Sciatic nerve (tissue), 2 donors: ENCODE measurements around the gene PAXX. TPM values are rescaled to one million over a fixed set of nuclear protein-coding genes. Genes with fewer than 3 reads are reported as not detected.
A peak's percentile ranks its signal among the peaks of the same experiment; 100 is the strongest.

Experiments used
- ATAC-seq: fragments of 200-7000 bp; cut with Tn5 transposase; one replicate; pipeline ENCODE4 v1.9.1; 2020; ENCODE audit warnings: mild to moderate bottlenecking, moderate library complexity
- DNase-seq: peaks from one replicate; pipeline ENCODE4 v3.0.0-alpha.2; 2020; ENCODE audit warnings: low spot score
- intact Hi-C: fragments of 100-400 bp; cut with DNase I; formaldehyde crosslinking; loops from one replicate; pipeline ENCODE4 v1.14.2; 2022
- total RNA-seq: library from RNA; stranded (reverse); fragmentation: NEBNext Ultra II Directional; extraction: Animal tissue kit (Norgen Biotek cat#: 25700); gene quantifications from one replicate; pipeline ENCODE4 v1.2.1, GENCODE V29; 2021
- donor health status: DM: no; HTN: no; CAD: no.
- donor health status: DM: no; HTN: no; CAD: no.

Gene PAXX
- total RNA-seq, 1 donor from 2014 or later = 46.6 TPM

DNA sequence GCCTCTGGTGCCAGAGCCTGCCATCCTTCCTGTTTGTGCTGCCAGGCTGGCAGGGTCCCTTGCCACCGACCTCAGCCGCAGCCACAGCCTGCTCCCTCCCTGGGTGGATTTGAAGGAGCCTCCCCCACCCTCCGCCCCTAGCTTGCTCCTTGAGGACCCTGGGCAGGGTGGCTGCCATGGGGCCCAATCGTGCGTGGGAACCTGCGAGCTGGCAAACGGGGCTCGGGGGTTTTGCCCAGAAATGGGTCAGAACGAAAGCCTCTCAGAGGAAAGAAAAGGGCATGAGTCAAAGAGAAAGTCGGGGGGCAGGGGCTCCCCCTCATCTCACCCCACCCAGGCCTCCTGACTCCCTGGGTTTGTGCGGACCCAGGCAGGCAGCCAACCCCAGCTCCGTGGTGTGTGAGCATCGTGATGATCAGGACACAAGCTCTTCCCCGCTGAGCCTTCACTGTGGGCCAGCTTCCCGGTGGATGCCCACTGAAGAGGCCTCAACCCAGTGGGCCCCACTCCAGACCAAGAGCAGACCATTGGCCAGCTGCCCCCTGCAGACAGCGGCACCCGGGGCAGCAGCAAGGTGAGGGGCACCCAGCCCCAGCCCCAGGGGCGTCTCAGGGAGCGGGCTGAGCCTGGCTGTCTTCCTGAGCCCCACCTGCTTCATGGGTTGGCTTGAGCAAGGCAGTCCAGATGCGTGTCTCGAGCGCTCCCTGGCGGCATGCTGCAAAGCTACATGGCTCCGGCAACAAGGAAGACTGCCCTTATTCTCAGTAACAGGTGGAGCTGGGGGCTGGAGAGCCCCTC is 42.7 kb downstream of the PAXX start:
- intact Hi-C loops = loop anchor here (5.0 kb wide), 2 partner anchors 88 to 238 kb away; partner anchors contain the start of genes C8G and CCDC183
- DNase-seq (peak; percentile 90), ATAC-seq (peak; percentile 81)

DNA sequence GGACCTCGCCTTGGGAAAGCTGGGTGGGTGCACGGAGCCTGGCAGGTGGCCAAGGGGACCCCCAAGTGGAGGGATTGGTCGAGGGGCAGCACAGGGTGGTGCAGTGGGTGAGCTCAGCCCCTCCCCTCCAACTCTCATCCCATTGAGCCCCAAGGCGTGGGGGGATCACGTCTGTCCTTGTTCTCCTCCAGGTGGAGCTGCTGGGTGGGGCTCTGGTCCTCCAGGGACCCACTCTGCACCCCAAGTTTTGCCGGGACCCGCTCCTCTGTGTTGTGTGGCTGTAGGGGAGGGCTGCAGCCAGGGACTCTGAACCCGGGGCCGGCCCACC is 43.2 kb downstream of the PAXX start:
- intact Hi-C loops = loop anchor here (5.0 kb wide), 1 partner anchor 88 kb away; the partner anchor contains the start of gene C8G
- ATAC-seq = peak; percentile 1
- DNase-seq = no peak

DNA sequence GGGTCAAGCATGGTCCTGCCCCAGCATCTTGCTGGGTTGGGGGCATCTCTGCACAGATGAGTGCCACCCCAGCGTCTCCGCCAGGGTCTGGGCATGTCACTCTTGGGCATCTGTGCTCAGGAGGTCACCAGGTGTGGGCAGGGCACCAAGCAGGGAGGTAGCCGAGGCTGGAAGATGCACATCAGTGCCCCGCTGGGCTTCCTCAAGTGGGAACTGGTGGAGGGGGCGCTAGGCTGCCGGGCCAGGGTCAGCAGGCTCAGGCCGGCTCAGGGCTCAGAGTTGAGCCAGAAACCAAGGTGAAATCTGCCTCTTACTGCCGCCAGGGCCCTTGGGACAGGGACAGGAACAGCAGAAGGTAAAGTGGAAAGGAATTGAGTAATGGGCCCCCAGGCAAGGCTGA is 43.7 kb downstream of the PAXX start:
- intact Hi-C loops = loop anchor here (5.0 kb wide), 1 partner anchor 89 kb away; the partner anchor contains the start of gene C8G
- ATAC-seq (no peak), DNase-seq (no peak)

DNA sequence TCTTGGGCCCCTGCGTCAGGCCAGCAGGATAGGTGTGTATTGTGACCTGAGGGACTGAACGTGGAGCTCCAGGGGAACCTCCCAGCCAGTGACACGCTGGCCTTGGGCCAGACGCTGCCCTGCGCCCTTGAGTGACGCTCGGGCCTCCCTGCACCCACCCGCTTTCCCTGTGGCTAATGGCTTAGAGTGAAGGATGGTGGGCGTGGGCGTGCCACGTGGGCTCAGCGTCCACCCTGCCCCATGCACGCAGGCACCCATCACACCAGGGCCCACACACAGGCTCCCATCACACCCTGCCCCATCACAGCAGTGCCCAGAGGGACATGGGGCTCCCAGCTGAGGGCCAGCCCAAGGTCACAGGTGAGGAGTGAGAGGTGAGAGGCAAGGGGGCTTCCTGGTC is 44.8 kb downstream of the PAXX start:
- DNase-seq (no peak), ATAC-seq (no peak)
- intact Hi-C loops = loop anchor here (5.0 kb wide), 1 partner anchor 90 kb away; the partner anchor contains the start of gene C8G

DNA sequence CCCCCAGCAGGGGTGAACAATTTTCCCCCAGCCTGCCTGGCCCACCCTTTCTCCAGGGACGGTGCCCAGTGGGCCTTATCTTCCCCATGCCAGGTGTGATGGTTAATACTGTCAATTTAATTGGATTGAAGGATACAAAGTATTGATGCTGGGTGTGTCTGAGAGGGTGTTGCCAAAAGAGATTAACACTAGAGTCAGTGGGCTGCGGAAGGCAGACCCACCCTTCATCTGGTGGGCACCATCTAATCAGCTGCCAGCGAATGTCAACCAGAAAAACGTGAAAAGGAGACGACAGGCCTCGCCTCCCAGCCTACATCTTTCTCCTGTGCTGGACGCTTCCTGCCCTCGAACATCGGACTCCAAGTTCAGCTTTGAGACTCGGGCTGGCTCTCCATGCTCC is 45.3 kb downstream of the PAXX start:
- ATAC-seq (no peak), DNase-seq (no peak)
- intact Hi-C loops = loop anchor here (5.0 kb wide), 1 partner anchor 90 kb away; the partner anchor contains the start of gene C8G

DNA sequence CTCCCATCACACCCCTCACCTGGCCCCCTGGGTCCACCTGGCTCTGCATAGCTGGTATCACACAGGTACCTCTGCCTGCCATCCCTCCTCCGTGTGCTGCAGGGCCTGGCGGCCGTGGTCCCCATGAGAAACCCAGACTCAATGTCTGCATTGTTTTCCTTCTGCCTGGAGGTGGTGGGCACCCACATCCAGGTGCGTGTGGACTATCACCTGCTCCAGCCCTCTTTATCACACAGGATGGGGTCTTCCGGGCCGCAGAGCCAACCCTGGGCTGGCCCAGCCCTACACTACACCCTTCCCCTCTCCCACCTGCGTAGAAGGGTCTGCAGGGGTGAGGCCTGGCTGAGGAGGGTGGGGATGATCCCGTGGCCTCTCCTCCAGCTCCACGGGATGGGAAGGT is 46.7 kb downstream of the PAXX start:
- intact Hi-C loops = loop anchor here (5.0 kb wide), 1 partner anchor 92 kb away; the partner anchor contains the start of gene C8G
- DNase-seq (no peak), ATAC-seq (no peak)

DNA sequence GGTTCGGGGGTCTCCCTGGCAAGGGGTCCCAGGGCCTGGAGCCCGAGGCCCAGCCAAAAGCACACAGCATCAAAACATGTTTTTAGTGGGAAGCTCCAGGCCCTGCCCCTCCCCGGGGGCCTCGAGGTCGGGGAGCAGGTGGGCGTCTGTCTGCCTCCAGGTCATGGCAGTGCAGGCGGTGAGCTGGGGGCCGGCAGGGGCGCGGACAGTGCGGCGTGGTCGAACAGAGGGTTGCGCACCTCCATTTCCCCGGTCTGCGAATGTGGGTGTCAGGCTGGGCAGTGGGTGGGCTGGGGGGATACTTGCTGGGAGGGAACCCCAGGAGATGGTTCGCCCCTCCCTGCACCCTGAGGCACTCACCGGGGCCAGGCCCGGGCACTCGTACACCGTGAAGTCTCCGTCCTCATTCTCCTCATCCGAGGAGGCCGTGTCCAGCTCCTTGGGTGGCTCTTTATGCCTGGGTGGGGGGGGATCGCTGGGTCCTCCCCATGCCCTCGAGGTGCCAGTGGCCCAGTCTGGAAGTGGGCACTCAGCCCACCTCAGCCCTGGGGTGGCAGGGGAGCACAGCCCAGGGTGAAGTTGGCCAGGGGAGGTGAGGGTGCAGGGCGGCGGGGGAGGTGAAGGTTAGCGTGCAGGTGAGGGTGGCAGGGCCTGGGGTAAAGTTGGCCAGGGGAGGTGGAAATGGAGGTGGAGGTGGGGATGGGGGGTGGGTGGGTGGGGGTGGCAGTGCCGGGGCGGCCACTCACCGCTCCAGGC is 47.6 kb downstream of the PAXX start:
- ATAC-seq (no peak), DNase-seq (no peak)
- intact Hi-C loops = loop anchor here (5.0 kb wide), 1 partner anchor 92 kb away; the partner anchor contains the start of gene C8G

DNA sequence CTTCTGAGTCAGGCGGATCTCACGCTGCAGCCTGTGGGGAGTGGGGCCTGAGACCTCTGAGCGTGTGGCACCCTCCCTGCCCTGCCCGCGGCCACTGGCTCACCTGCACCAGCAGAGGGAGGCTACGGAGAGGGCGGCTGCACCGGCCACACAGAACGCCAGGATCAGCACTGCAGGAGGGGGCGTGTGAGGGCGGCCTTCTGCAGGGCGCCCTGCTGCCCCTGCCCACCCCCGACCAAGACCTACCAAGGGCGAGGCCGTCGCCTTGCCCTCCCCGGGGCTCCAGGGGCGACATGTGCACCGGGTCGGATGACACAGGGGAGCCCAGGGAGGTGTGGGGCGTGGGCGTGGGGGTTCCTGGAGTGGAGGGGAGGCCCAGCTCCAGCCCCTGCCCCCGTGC is 48.3 kb downstream of the PAXX start:
- intact Hi-C loops = no loop called here
- DNase-seq (no peak), ATAC-seq (no peak)

DNA sequence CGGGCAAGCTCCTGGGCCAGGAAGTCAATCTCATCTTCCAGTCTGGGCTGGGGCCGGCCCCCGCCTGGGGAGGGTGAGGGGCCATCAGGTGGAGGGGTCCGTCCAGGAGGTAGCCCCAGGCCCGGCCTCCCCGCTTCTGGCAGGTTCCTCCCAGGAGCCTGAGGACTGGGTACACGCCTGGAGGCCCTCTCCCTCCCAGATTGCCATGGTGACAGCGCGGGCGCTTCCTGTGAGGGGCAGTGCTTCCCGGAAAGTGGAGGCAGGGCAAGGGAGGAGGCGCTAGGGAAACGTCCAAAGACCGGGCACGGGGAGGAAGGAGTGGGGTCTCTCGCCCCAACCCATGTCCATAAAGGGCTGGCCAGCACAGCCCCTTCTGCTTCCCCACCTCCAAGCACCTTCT is 48.9 kb downstream of the PAXX start:
- no peak for DNase-seq
- no peak for ATAC-seq
- intact Hi-C loops = no loop called here

DNA sequence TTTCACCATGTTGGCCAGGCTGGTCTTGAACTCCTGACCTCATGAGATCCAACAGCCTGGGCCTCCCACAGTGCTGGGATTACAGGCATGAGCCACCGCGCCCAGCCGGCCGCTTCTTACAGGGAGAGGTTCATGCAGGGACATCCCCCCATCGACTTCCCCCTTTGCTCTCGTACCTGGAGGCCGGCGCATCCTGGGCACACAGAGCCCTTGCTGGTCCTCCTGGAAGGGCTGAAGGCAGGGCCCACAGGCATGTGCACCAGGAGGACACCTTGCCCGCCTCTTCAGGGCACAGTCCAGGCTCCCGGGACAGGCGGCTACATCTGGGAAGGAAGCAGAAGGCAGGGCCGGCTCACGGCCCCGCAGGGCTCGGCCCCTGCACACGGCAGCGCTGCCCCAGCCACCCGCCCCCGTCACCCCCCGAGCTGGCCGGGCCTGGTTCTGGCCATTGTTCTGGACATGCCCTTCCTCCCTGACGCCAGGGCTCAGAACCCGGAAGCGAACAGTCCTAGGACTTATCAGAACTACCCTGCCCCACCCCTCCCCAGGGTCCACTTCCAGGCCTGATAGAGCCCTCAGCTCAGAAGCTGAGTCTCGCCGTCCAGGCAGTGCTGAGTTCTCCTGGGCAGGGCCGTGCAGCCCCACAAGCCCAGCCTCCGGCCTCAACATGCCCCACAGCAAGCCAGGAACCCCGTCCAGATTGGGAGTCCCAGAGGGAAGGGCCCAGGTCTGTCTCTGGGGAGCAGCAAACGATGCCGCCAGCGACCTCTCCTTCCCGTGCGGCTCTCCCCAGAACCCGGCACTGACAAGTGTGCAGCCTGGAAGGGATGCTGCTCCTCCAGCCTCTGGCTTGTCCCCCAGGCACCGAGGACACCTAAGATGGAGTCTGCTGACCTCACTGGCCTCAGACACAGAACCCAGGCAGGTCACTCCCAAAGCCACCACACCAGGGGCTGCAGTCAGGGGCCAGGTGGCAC is 50.8 kb downstream of the PAXX start:
- no peak for DNase-seq
- intact Hi-C loops = no loop called here
- no peak for ATAC-seq

Other genes with a start within 250 kb of the PAXX start
- 5.5 TPM for gene LCN10, start 249.5 kb upstream of the PAXX start, total RNA-seq
- gene LCN6, start 243.9 kb upstream of the PAXX start, total RNA-seq = 7.0 TPM
- not detected for gene LCN8, start 234.2 kb upstream of the PAXX start, total RNA-seq
- not detected for gene LCN15, start 227.9 kb upstream of the PAXX start, total RNA-seq
- gene TMEM141, start 201.1 kb upstream of the PAXX start, total RNA-seq = 37.8 TPM
- 2.5 TPM for gene CCDC183, start 196.1 kb upstream of the PAXX start, total RNA-seq
- 46.9 TPM for gene RABL6, start 184.5 kb upstream of the PAXX start, total RNA-seq
- 3.1 TPM for gene AJM1, start 149.9 kb upstream of the PAXX start, total RNA-seq
- 76.4 TPM for gene PHPT1, start 143.0 kb upstream of the PAXX start, total RNA-seq
- gene MAMDC4, start 140.1 kb upstream of the PAXX start, total RNA-seq = 3.0 TPM
- gene EDF1, start 126.1 kb upstream of the PAXX start, total RNA-seq = 201 TPM
- 17.0 TPM for gene TRAF2, start 105.9 kb upstream of the PAXX start, total RNA-seq
- gene FBXW5, start 47.7 kb upstream of the PAXX start, total RNA-seq = 59.9 TPM
- not detected for gene C8G, start 47.2 kb upstream of the PAXX start, total RNA-seq
- gene LCN12, start 40.1 kb upstream of the PAXX start, total RNA-seq = 8.6 TPM
- 1,668 TPM for gene PTGDS, start 14.9 kb upstream of the PAXX start, total RNA-seq
- gene LCNL1, start 9.4 kb upstream of the PAXX start, total RNA-seq = 4.1 TPM
- gene CLIC3, start 4.1 kb downstream of the PAXX start, total RNA-seq = 11.3 TPM
- gene ABCA2, start 35.8 kb downstream of the PAXX start, total RNA-seq = 298 TPM
- 0.18 TPM for gene FUT7, start 39.7 kb downstream of the PAXX start, total RNA-seq
- gene NPDC1, start 53.8 kb downstream of the PAXX start, total RNA-seq = 157 TPM
- 24.3 TPM for gene ENTPD2, start 61.6 kb downstream of the PAXX start, total RNA-seq
- gene SAPCD2, start 78.1 kb downstream of the PAXX start, total RNA-seq = 0.36 TPM
- gene UAP1L1, start 85.1 kb downstream of the PAXX start, total RNA-seq = 18.3 TPM
- 48.3 TPM for gene MAN1B1, start 94.6 kb downstream of the PAXX start, total RNA-seq
- 127 TPM for gene DPP7, start 122.3 kb downstream of the PAXX start, total RNA-seq
- gene GRIN1, start 146.7 kb downstream of the PAXX start, total RNA-seq = not detected
- not detected for gene LRRC26, start 177.6 kb downstream of the PAXX start, total RNA-seq
- gene TMEM210, start 179.6 kb downstream of the PAXX start, total RNA-seq = not detected
- 52.8 TPM for gene ANAPC2, start 196.1 kb downstream of the PAXX start, total RNA-seq
- 27.6 TPM for gene SSNA1, start 196.3 kb downstream of the PAXX start, total RNA-seq
- 8.8 TPM for gene TPRN, start 208.3 kb downstream of the PAXX start, total RNA-seq
- gene TMEM203, start 213.2 kb downstream of the PAXX start, total RNA-seq = 25.6 TPM
- gene NDOR1, start 213.3 kb downstream of the PAXX start, total RNA-seq = 16.5 TPM
- gene RNF208, start 229.8 kb downstream of the PAXX start, total RNA-seq = 10.6 TPM
- not detected for gene CYSRT1, start 232.8 kb downstream of the PAXX start, total RNA-seq
- gene RNF224, start 235.1 kb downstream of the PAXX start, total RNA-seq = not detected
- gene SLC34A3, start 238.5 kb downstream of the PAXX start, total RNA-seq = not detected
- gene TUBB4B, start 248.9 kb downstream of the PAXX start, total RNA-seq = 108 TPM